KOPT-K1 (cell line): ENCODE data around the gene C22orf15.

Experiments
- H3K27ac ChIP-seq: fragments of 200-600 bp; sonication (generic); 2 replicates; pipeline ENCODE4 v1.5.1; 2016; ENCODE audit warnings: antibody characterized with exemption, mild to moderate bottlenecking, low read depth, low read length; ENCODE audit not compliant: poor library complexity, severe bottlenecking
- H3K36me3 ChIP-seq: fragments of 200-600 bp; sonication (generic); 2 replicates; pipeline ENCODE4 v1.5.1; 2017; ENCODE audit warnings: antibody characterized with exemption, mild to moderate bottlenecking, low read length, moderate library complexity; ENCODE audit not compliant: insufficient read depth
- H3K9me3 ChIP-seq: fragments of 200-600 bp; sonication (generic); 2 replicates; pipeline ENCODE4 v1.5.1; 2017; ENCODE audit warnings: antibody characterized with exemption, low read length, mild to moderate bottlenecking; ENCODE audit not compliant: insufficient read depth, poor library complexity, severe bottlenecking

The C22orf15 gene

GRCh38 chr22:23743303-23743705 lies 19.5 kb upstream of the C22orf15 start:
- peaks cover 34% of the 10 kb centered on the region for H3K36me3 ChIP-seq
- no peaks in the 10 kb centered on the region for H3K9me3 ChIP-seq
- H3K27ac ChIP-seq = no peak overlapping the region

GRCh38 chr22:23744001-23744400 lies 18.8 kb upstream of the C22orf15 start:
- Histone ChIP-seq H3K9me3 (no peaks in the 10 kb centered on the region), H3K36me3 (peaks cover 34% of the 10 kb centered on the region), H3K27ac (no peak overlapping the region)

GRCh38 chr22:23744485-23744884 lies 18.3 kb upstream of the C22orf15 start:
- peaks cover 34% of the 10 kb centered on the region for H3K36me3 ChIP-seq
- H3K27ac ChIP-seq = no peak overlapping the region
- no peaks in the 10 kb centered on the region for H3K9me3 ChIP-seq

- Histone ChIP-seq H3K36me3 (peaks cover 34% of the 10 kb centered on the region), H3K27ac (no peak overlapping the region), H3K9me3 (no peaks in the 10 kb centered on the region)
Observed at GRCh38 chr22:23745791-23746190, 17.0 kb upstream of the C22orf15 start.

GRCh38 chr22:23749841-23750301 lies 12.9 kb upstream of the C22orf15 start:
- Histone ChIP-seq H3K36me3 (peaks cover 6% of the 10 kb centered on the region), H3K9me3 (no peaks in the 10 kb centered on the region), H3K27ac (no peak overlapping the region)

- H3K9me3 ChIP-seq = no peaks in the 10 kb centered on the region
- H3K27ac ChIP-seq = peak overlapping the region; percentile 70
Observed at GRCh38 chr22:23750367-23750713, 12.4 kb upstream of the C22orf15 start.

GRCh38 chr22:23750714-23751440 lies 11.9 kb upstream of the C22orf15 start, which contains the start of gene ZNF70:
ZNF70 (minus strand) TSS chr22:23751112; CDS start chr22:23745140, 5,972 bp downstream.
- H3K27ac ChIP-seq = peak within 1 kb of the TSS; percentile 70
- H3K36me3 ChIP-seq = no peaks in the 10 kb centered on the region
- no peaks in the 10 kb centered on the region for H3K9me3 ChIP-seq

More at GRCh38 chr22:23750367-23750713, 12.4 kb upstream of the C22orf15 start:
- H3K36me3 ChIP-seq = peaks cover 1% of the 10 kb centered on the region; the same call in 1 of the 2 replicates

GRCh38 chr22:23751441-23751996 lies 11.3 kb upstream of the C22orf15 start:
- H3K27ac ChIP-seq = peak overlapping the region; percentile 70
- no peaks in the 10 kb centered on the region for H3K9me3 ChIP-seq
- H3K36me3 ChIP-seq = no peaks in the 10 kb centered on the region

GRCh38 chr22:23752090-23752691 lies 10.6 kb upstream of the C22orf15 start:
- no peaks in the 10 kb centered on the region for H3K36me3 ChIP-seq
- no peak overlapping the region for H3K27ac ChIP-seq
- no peaks in the 10 kb centered on the region for H3K9me3 ChIP-seq

GRCh38 chr22:23752750-23753149 lies 10.0 kb upstream of the C22orf15 start:
- Histone ChIP-seq H3K36me3 (no peaks in the 10 kb centered on the region), H3K27ac (no peak overlapping the region), H3K9me3 (no peaks in the 10 kb centered on the region)

- Histone ChIP-seq H3K27ac (no peak overlapping the region), H3K9me3 (no peaks in the 10 kb centered on the region), H3K36me3 (no peaks in the 10 kb centered on the region)
Observed at GRCh38 chr22:23753385-23753784, 9.4 kb upstream of the C22orf15 start.

GRCh38 chr22:23754220-23754919 lies 8.4 kb upstream of the C22orf15 start, which contains the start of gene VPREB3:
VPREB3 (minus strand) TSS chr22:23754425; CDS start chr22:23754363, 62 bp downstream.
- Histone ChIP-seq H3K27ac (no peak within 1 kb of the TSS), H3K9me3 (no peaks in the 10 kb centered on the region), H3K36me3 (no peaks in the 10 kb centered on the region)

GRCh38 chr22:23754980-23755636 lies 7.7 kb upstream of the C22orf15 start:
- Histone ChIP-seq H3K9me3 (no peaks in the 10 kb centered on the region), H3K36me3 (no peaks in the 10 kb centered on the region), H3K27ac (no peak overlapping the region)

- no peak overlapping the region for H3K27ac ChIP-seq
- no peaks in the 10 kb centered on the region for H3K36me3 ChIP-seq
- no peaks in the 10 kb centered on the region for H3K9me3 ChIP-seq
Observed at GRCh38 chr22:23755711-23756110, 7.1 kb upstream of the C22orf15 start.
